PC-3 (cell line): ENCODE data around the gene TMEM44.

Source experiments
- EZH2 ChIP-seq: fragments of 300-600 bp; sonication (generic); IDR thresholded peaks from one replicate; pipeline ENCODE4 v1.6.1; 2017; ENCODE audit warnings: antibody characterized with exemption, mild to moderate bottlenecking, low read length; ENCODE audit not compliant: unreplicated experiment
- EZH2phosphoT487 ChIP-seq: fragments of 300-600 bp; sonication (generic); IDR thresholded peaks from 2 replicates; pipeline ENCODE4 v1.6.1; 2018; ENCODE audit warnings: mild to moderate bottlenecking, antibody characterized with exemption, low read length, borderline replicate concordance
- TF ChIP-seq, protein P1 (sequence below): fragments of 300-600 bp; sonication (generic); conservative IDR thresholded peaks from 2 replicates; pipeline ENCODE4 v1.5.1; 2017; ENCODE audit warnings: antibody characterized with exemption, low read depth, mild to moderate bottlenecking, low read length

DNA sequence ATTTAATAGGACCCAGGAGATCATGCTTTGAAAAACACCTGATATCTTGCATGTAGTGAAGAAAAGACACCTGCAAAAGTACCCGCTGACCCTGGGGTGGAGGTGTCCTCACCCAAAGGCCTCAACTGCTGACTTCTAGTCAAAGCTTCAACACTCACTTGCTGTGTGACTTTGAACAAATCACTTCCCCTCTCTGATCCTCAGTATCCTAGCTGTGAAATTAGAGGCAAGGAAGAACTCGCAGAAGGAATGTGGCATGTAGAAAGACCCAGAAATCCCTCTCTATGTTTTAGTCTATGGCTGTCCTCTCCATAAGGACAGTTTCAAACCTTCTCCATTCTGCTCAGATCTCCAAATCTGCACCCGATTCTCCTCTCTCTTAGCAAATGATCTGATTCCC is 93.7 kb downstream of the TMEM44 start:
- TF ChIP-seq, protein P1, sequence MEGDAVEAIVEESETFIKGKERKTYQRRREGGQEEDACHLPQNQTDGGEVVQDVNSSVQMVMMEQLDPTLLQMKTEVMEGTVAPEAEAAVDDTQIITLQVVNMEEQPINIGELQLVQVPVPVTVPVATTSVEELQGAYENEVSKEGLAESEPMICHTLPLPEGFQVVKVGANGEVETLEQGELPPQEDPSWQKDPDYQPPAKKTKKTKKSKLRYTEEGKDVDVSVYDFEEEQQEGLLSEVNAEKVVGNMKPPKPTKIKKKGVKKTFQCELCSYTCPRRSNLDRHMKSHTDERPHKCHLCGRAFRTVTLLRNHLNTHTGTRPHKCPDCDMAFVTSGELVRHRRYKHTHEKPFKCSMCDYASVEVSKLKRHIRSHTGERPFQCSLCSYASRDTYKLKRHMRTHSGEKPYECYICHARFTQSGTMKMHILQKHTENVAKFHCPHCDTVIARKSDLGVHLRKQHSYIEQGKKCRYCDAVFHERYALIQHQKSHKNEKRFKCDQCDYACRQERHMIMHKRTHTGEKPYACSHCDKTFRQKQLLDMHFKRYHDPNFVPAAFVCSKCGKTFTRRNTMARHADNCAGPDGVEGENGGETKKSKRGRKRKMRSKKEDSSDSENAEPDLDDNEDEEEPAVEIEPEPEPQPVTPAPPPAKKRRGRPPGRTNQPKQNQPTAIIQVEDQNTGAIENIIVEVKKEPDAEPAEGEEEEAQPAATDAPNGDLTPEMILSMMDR, result no peak
- TF ChIP-seq EZH2 (no peak), EZH2phosphoT487 (no peak)
